ENCODE results near the gene FADS6.

The FADS6 gene

GRCh38 chr17:74892974-74893911 is at the start of gene FADS6:
TSS of gene FADS6 (minus strand) at chr17:74893633. CDS start at chr17:74893595, 38 bp downstream.
- no peak within 1 kb of the TSS for H3K4me3 ChIP-seq (replicated peaks; ENCODE audit: low read depth, low read length)
- DNase-seq (ENCODE audit: extremely low read depth, insufficient read length) = no peak
- H3K27me3 ChIP-seq (replicated peaks; ENCODE audit: control insufficient read depth, insufficient read depth, low read length) = no peaks in the 10 kb centered on the region; the same call in 1 of the 2 replicates
- H3K36me3 ChIP-seq (ENCODE audit: control insufficient read depth, insufficient read depth, low read length) = no peaks in the 10 kb centered on the region
- TF ChIP-seq, protein P1, sequence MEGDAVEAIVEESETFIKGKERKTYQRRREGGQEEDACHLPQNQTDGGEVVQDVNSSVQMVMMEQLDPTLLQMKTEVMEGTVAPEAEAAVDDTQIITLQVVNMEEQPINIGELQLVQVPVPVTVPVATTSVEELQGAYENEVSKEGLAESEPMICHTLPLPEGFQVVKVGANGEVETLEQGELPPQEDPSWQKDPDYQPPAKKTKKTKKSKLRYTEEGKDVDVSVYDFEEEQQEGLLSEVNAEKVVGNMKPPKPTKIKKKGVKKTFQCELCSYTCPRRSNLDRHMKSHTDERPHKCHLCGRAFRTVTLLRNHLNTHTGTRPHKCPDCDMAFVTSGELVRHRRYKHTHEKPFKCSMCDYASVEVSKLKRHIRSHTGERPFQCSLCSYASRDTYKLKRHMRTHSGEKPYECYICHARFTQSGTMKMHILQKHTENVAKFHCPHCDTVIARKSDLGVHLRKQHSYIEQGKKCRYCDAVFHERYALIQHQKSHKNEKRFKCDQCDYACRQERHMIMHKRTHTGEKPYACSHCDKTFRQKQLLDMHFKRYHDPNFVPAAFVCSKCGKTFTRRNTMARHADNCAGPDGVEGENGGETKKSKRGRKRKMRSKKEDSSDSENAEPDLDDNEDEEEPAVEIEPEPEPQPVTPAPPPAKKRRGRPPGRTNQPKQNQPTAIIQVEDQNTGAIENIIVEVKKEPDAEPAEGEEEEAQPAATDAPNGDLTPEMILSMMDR (IDR thresholded peaks at IDR 0.05; ENCODE audit: insufficient read depth, low read length, poor library complexity, severe bottlenecking) = no peak

GRCh38 chr17:74941128-74941725 is 47.8 kb upstream of the FADS6 start:
- no peak for DNase-seq (ENCODE audit: extremely low read depth, insufficient read length)
- Histone ChIP-seq H3K36me3 (ENCODE audit: control insufficient read depth, insufficient read depth, low read length) (no peaks in the 10 kb centered on the region), H3K27me3 (replicated peaks; ENCODE audit: control insufficient read depth, insufficient read depth, low read length) (no peaks in the 10 kb centered on the region), H3K4me3 (replicated peaks; ENCODE audit: low read depth, low read length) (no peak overlapping the region)
- TF ChIP-seq, protein P1 (IDR thresholded peaks at IDR 0.05; ENCODE audit: insufficient read depth, low read length, poor library complexity, severe bottlenecking) = no peak

- H3K27me3 ChIP-seq (replicated peaks; ENCODE audit: control insufficient read depth, insufficient read depth, low read length) = no peaks in the 10 kb centered on the region; the same call in 1 of the 2 replicates
- DNase-seq (ENCODE audit: extremely low read depth, insufficient read length) = no peak
- TF ChIP-seq, protein P1 (IDR thresholded peaks at IDR 0.05; ENCODE audit: insufficient read depth, low read length, poor library complexity, severe bottlenecking) = no peak
- no peaks in the 10 kb centered on the region for H3K36me3 ChIP-seq (ENCODE audit: control insufficient read depth, insufficient read depth, low read length)
- H3K4me3 ChIP-seq (replicated peaks; ENCODE audit: low read depth, low read length) = no peak overlapping the region
Measured at GRCh38 chr17:74939534-74939933, 46.1 kb upstream of the FADS6 start.

DNA sequence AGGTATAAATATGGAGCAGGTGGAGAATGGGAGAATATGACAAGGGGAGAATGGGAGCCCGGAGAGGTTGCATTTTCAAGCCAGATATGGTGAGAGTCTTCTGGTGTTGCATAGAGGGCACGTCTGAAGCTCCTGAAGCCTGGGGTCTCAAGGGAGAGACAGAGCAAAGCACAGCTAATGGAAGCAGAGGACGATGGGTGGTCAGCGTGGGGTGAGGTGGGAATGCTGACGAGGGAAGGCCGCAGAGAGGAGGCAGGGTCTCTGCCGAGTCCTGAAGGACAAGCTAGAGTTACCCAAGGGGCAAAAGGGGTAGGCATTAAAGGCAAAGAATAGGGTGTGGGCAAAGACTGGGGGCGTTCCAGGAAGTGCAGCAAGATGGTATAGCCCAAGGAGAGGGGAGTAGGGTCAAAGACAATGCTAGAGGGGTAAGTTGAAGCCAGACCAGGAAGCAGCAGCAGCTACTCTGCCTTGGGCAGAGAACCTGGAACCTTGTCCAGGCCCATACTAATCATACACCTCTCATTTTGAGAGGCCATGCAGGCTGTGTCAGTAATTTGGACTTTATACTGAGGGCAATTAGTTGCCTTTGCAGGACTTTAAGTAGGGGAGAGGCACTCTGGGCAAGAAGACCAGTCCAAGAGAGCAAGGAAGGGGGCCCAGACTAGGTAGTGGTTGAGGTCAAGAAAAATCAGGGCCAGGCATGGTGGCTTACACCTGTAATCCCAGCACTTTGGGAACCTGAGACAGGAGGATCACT is 44.9 kb upstream of the FADS6 start:
- no peak for DNase-seq (ENCODE audit: extremely low read depth, insufficient read length)
- Histone ChIP-seq H3K27me3 (replicated peaks; ENCODE audit: control insufficient read depth, insufficient read depth, low read length) (no peaks in the 10 kb centered on the region; the same call in 1 of the 2 replicates), H3K4me3 (replicated peaks; ENCODE audit: low read depth, low read length) (no peak overlapping the region), H3K36me3 (ENCODE audit: control insufficient read depth, insufficient read depth, low read length) (no peaks in the 10 kb centered on the region)
- TF ChIP-seq, protein P1 (IDR thresholded peaks at IDR 0.05; ENCODE audit: insufficient read depth, low read length, poor library complexity, severe bottlenecking) = no peak

DNA sequence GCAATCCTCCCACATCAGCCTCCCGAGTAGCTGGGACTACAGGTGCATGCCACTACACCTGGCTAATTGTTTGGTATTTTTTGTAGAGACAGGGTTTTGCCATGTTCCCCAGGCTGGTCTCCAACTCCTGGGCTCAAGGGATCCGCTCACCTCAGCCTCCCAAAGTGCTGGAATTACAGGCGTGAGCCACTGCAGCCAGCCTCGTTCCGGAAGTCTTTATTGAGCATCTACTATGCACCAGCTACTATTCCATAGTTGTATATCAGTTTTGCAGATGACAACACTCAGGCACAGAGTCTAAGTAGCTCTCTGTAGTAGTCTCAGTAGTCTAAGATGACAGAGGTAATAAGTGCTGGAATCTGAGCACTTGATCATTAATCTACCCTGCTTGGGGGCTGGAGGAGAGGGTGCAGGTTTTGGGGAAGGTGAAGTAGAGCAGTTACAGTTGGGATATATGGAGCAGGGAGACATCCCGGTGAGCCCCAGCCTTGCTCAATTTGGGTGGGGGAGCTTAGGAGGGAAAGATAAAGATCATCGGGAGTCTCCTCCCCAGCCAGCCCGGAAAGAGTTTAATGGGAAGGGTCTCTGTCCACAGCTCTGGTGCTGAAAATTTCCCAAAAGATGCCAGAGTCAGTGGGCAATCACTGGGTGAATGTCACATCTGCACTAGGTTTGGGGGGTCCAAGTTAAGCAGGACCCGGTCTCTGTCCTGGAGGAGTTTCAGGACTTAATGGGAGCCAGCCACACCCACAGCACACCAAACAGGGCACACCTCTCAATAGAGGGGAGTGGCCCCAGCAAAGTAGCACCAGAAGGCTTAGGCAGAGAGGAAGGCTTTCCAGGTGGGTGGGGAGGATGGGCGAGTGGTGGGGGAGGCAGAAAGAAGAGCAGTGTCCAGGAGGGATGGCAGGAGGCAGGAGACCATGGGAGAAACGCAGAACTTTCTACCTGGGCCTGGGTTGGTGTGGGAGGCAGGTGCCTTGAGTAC is 43.9 kb upstream of the FADS6 start:
- TF ChIP-seq, protein P1 (IDR thresholded peaks at IDR 0.05; ENCODE audit: insufficient read depth, low read length, poor library complexity, severe bottlenecking) = no peak
- H3K36me3 ChIP-seq (ENCODE audit: control insufficient read depth, insufficient read depth, low read length) = no peaks in the 10 kb centered on the region
- H3K4me3 ChIP-seq (replicated peaks; ENCODE audit: low read depth, low read length) = no peak overlapping the region
- DNase-seq (ENCODE audit: extremely low read depth, insufficient read length) = no peak
- no peaks in the 10 kb centered on the region; the same call in 1 of the 2 replicates for H3K27me3 ChIP-seq (replicated peaks; ENCODE audit: control insufficient read depth, insufficient read depth, low read length)

Data from GM06990 (cell line).